Panc1 (cell line): ENCODE results near the gene PRR14L.

ENCODE experiments used
- CTCF ChIP-seq: fragments of 450-650 bp; IDR thresholded peaks from 2 replicates; pipeline ENCODE4 v1.5.1; 2017; ENCODE audit warnings: mild to moderate bottlenecking
- POLR2AphosphoS5 ChIP-seq: IDR thresholded peaks from 2 replicates; pipeline ENCODE4 v1.6.1; 2012; ENCODE audit warnings: mild to moderate bottlenecking, low read depth, low read length, moderate library complexity
- TCF7L2 ChIP-seq: IDR thresholded peaks from 2 replicates; pipeline ENCODE4 v1.6.1; 2011; ENCODE audit warnings: mild to moderate bottlenecking, low read depth, low read length, inconsistent platforms

GRCh38 chr22:31654408-31654807, 95.5 kb downstream of the PRR14L start:
- TF ChIP-seq POLR2AphosphoS5 (no peak), CTCF (no peak), TCF7L2 (no peak)
